Transverse colon (tissue), 4 donors: Measurements from ENCODE around the gene OTUD3.

Experiments
- POLR2AphosphoS5 ChIP-seq, 3 donors: sonication (generic); formaldehyde crosslinking; IDR thresholded peaks; one replicate each; pipeline ENCODE4 v1.6.1; 2016; ENCODE audit warnings: antibody characterized with exemption in 3 of 3
- TF ChIP-seq, protein P1 (sequence below), 5 experiments: fragments of 200-600 bp in 3 of 5; fragments of 450-650 bp in 2 of 5; sonication (generic) in 3 of 5; IDR thresholded peaks; 1 replicate in 2 of 5; 2 replicates in 3 of 5; pipeline ENCODE4 v1.5.1; 2016 to 2017; ENCODE audit warnings: antibody characterized with exemption in 5 of 5, inconsistent platforms in 3 of 5, mild to moderate bottlenecking in 2 of 5, moderate library complexity in 1 of 5

DNA sequence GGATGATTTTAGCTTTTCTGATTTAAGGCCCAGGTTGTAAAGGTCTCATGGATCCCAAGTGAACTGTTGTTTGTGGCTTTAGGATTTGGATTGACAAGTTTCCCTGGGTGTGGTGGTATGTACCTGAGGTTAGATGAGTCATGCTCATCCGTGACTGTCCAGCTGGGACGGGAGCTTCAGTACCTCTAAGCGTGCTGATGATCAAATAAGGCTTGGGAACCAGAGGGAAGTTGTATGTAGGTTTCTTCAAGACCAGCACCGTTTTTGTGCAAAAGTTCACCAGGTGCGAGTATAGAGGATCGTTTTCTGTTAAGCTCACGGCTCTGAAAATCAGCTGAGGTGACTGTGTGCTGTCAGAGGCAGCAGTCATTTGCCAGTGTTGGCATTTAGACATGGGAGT, 21.4 kb downstream of the OTUD3 start:
- TF ChIP-seq, protein P1, sequence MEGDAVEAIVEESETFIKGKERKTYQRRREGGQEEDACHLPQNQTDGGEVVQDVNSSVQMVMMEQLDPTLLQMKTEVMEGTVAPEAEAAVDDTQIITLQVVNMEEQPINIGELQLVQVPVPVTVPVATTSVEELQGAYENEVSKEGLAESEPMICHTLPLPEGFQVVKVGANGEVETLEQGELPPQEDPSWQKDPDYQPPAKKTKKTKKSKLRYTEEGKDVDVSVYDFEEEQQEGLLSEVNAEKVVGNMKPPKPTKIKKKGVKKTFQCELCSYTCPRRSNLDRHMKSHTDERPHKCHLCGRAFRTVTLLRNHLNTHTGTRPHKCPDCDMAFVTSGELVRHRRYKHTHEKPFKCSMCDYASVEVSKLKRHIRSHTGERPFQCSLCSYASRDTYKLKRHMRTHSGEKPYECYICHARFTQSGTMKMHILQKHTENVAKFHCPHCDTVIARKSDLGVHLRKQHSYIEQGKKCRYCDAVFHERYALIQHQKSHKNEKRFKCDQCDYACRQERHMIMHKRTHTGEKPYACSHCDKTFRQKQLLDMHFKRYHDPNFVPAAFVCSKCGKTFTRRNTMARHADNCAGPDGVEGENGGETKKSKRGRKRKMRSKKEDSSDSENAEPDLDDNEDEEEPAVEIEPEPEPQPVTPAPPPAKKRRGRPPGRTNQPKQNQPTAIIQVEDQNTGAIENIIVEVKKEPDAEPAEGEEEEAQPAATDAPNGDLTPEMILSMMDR (IDR thresholded peaks at IDR 0.05) = no peak
- no peak for TF ChIP-seq POLR2AphosphoS5 (IDR thresholded peaks at IDR 0.05)
